Sigmoid colon (tissue), 7 donors: Measurements from ENCODE around the gene VANGL2. TPM values are rescaled to one million over a fixed set of nuclear protein-coding genes. Genes with fewer than 3 reads are reported as not detected.

Experiments
- DNase-seq: peaks from one replicate; pipeline ENCODE4 v3.0.0-alpha.2; 2019
- H3K27ac ChIP-seq, 4 donors: fragments of 200-600 bp; sonication (generic); one replicate each; pipeline ENCODE4 v1.5.1; 2016 to 2019; ENCODE audit warnings: mild to moderate bottlenecking in 1 of 4
- H3K27me3 ChIP-seq, 3 donors: fragments of 200-600 bp; sonication (generic); one replicate each; pipeline ENCODE4 v1.5.1; 2019; ENCODE audit warnings: mild to moderate bottlenecking in 1 of 3
- H3K36me3 ChIP-seq, 4 donors: fragments of 200-600 bp; sonication (generic); one replicate each; pipeline ENCODE4 v1.5.1; 2016 to 2019
- H3K4me1 ChIP-seq, 4 donors: fragments of 200-600 bp; sonication (generic); one replicate each; pipeline ENCODE4 v1.5.1; 2017 to 2019
- H3K4me3 ChIP-seq, 4 donors: fragments of 200-600 bp; sonication (generic); one replicate each; pipeline ENCODE4 v1.5.1; 2017 to 2019; ENCODE audit warnings: mild to moderate bottlenecking in 2 of 4, moderate library complexity in 1 of 4
- H3K9me3 ChIP-seq, 4 donors: fragments of 200-600 bp in 3 of 4; sonication (generic) in 3 of 4; one replicate each; pipeline versions ENCODE4 v1.5.1 to v1.6.1; 2013 to 2019
- CTCF ChIP-seq, 4 experiments: fragments of 450-650 bp in 3 of 4; fragments of 200-600 bp in 1 of 4; IDR thresholded peaks; one replicate each; pipeline ENCODE4 v1.5.1; 2016 to 2019; ENCODE audit warnings: antibody characterized with exemption in 4 of 4, mild to moderate bottlenecking in 3 of 4, moderate library complexity in 2 of 4
- EP300 ChIP-seq, 4 donors: sonication (generic); formaldehyde crosslinking; IDR thresholded peaks; one replicate each; pipeline ENCODE4 v1.6.1; 2017; ENCODE audit warnings: antibody characterized with exemption in 4 of 4
- POLR2A ChIP-seq, 2 donors: fragments of 450-650 bp; IDR thresholded peaks; one replicate each; pipeline ENCODE4 v1.6.1; 2016; ENCODE audit warnings: antibody characterized with exemption in 2 of 2, mild to moderate bottlenecking in 2 of 2, moderate library complexity in 2 of 2
- POLR2AphosphoS5 ChIP-seq, 4 donors: sonication (generic); formaldehyde crosslinking; IDR thresholded peaks; one replicate each; pipeline ENCODE4 v1.6.1; 2017; ENCODE audit warnings: antibody characterized with exemption in 4 of 4
- WGBS, 2 donors: extraction: QIAGEN DNeasy Blood & Tissue Kit; methylation state at CpG; one replicate each; pipeline ENCODE4 v1.1.7; 2013; 5-methylcytosine and 5-hydroxymethylcytosine counted together
- intact Hi-C: fragments of 100-400 bp; cut with DNase I; formaldehyde crosslinking; loops from one replicate; pipeline ENCODE4 v1.15.1; 2023
- polyA plus RNA-seq, 3 donors: library from polyadenylated mRNA; stranded (reverse); fragments of 200-250 nt; gene quantifications; one replicate each; pipeline ENCODE4 v1.2.3, GENCODE V29; 2013
- total RNA-seq, 4 donors: library from RNA; depleted of rRNA; stranded (reverse); fragments of >200 nt; gene quantifications; one replicate each; pipeline ENCODE4 v1.1.0, GENCODE V29; 2016
- donor health status: healthy with polysubstance abuse.
- donor health status: Bipolar disorder and iron deficiency.
- donor health status: healthy.

VANGL2 gene
- total and polyA plus RNA-seq, 7 donors: 1.8 to 6.6 (median 3.4) TPM

- Histone ChIP-seq H3K9me3 (no peaks in the 10 kb centered on the region), H3K36me3 (peaks cover 42 to 78% (median 54%) of the 10 kb centered on the region in 4 donors), H3K27ac (peak overlapping the region in 1 of 4 donors; percentile 1), H3K27me3 (no peaks in the 10 kb centered on the region), H3K4me1 (no peaks in the 10 kb centered on the region), H3K4me3 (no peak overlapping the region)
- no peak for TF ChIP-seq POLR2AphosphoS5 (IDR thresholded peaks at IDR 0.05)
- TF ChIP-seq EP300 (IDR thresholded peaks at IDR 0.05): no peak
- TF ChIP-seq CTCF (IDR thresholded peaks at IDR 0.05): no peak
- TF ChIP-seq POLR2A (IDR thresholded peaks at IDR 0.05): no peak
- no peak for DNase-seq
- WGBS, 2 donors: 87 to 93% methylated on average over 7 of the region's 7 CpGs
- intact Hi-C loops: no loop called here
Measured at GRCh38 chr1:160357286-160358002, 42.9 kb upstream of the VANGL2 start.

- H3K27me3 ChIP-seq: no peaks in the 10 kb centered on the region
- DNase-seq: no peak
- WGBS, 2 donors: 92% methylated on average over 4 of the region's 4 CpGs
- peak overlapping the region in 1 of 4 donors; percentile 1 for H3K27ac ChIP-seq
- H3K4me3 ChIP-seq: no peak overlapping the region
- no peaks in the 10 kb centered on the region for H3K9me3 ChIP-seq
- H3K4me1 ChIP-seq: no peaks in the 10 kb centered on the region
- H3K36me3 ChIP-seq: peaks cover 36 to 72% (median 48%) of the 10 kb centered on the region in 4 donors
- TF ChIP-seq CTCF (IDR thresholded peaks at IDR 0.05) (no peak), POLR2AphosphoS5 (IDR thresholded peaks at IDR 0.05) (no peak), EP300 (IDR thresholded peaks at IDR 0.05) (no peak), POLR2A (IDR thresholded peaks at IDR 0.05) (no peak)
- intact Hi-C loops: no loop called here
Measured at GRCh38 chr1:160358073-160358472, 42.3 kb upstream of the VANGL2 start.

- no peaks in the 10 kb centered on the region for H3K9me3 ChIP-seq
- H3K4me1 ChIP-seq: no peaks in the 10 kb centered on the region
- H3K27ac ChIP-seq: no peak overlapping the region
- no peak for DNase-seq
- no peak overlapping the region for H3K4me3 ChIP-seq
- TF ChIP-seq POLR2AphosphoS5 (IDR thresholded peaks at IDR 0.05) (no peak), CTCF (IDR thresholded peaks at IDR 0.05) (no peak), EP300 (IDR thresholded peaks at IDR 0.05) (no peak), POLR2A (IDR thresholded peaks at IDR 0.05) (no peak)
- intact Hi-C loops: no loop called here
- H3K27me3 ChIP-seq: no peaks in the 10 kb centered on the region
- WGBS, 2 donors: 84 to 91% methylated on average over 9 of the region's 9 CpGs
- peaks cover 20 to 55% (median 32%) of the 10 kb centered on the region in 4 donors for H3K36me3 ChIP-seq
Measured at GRCh38 chr1:160359559-160360226, 40.7 kb upstream of the VANGL2 start.

- no peak overlapping the region for H3K27ac ChIP-seq
- no peaks in the 10 kb centered on the region for H3K4me1 ChIP-seq
- no peak for DNase-seq
- no peaks in the 10 kb centered on the region for H3K9me3 ChIP-seq
- TF ChIP-seq CTCF (IDR thresholded peaks at IDR 0.05) (no peak), POLR2A (IDR thresholded peaks at IDR 0.05) (no peak), POLR2AphosphoS5 (IDR thresholded peaks at IDR 0.05) (no peak), EP300 (IDR thresholded peaks at IDR 0.05) (no peak)
- peaks cover 14 to 50% (median 26%) of the 10 kb centered on the region in 4 donors for H3K36me3 ChIP-seq
- WGBS, 2 donors: 87 to 92% methylated on average over 8 of the region's 8 CpGs
- no peaks in the 10 kb centered on the region for H3K27me3 ChIP-seq
- H3K4me3 ChIP-seq: no peak overlapping the region
- intact Hi-C loops: no loop called here
Measured at GRCh38 chr1:160360227-160360695, 40.1 kb upstream of the VANGL2 start.
